HEK293 (cell line): ENCODE measurements around the gene GYS2.

ENCODE experiments used
- BCL11A ChIP-seq: fragments of 450-650 bp; formaldehyde crosslinking; IDR thresholded peaks from 2 replicates; pipeline ENCODE4 v1.5.1; 2016; ENCODE audit warnings: low read depth, missing biosample characterization, missing genetic modification characterization
- BCL11B ChIP-seq: fragments of 450-650 bp; formaldehyde crosslinking; IDR thresholded peaks from 2 replicates; pipeline ENCODE4 v1.5.1; 2016; ENCODE audit warnings: low read depth, missing biosample characterization, missing genetic modification characterization
- CTCF ChIP-seq: fragments of 450-650 bp; formaldehyde crosslinking; IDR thresholded peaks from 2 replicates; pipeline ENCODE4 v1.5.1; 2016; ENCODE audit warnings: missing biosample characterization, missing genetic modification characterization
- KLF8 ChIP-seq: fragments of 450-650 bp; formaldehyde crosslinking; IDR thresholded peaks from 2 replicates; pipeline ENCODE4 v1.5.1; 2016; ENCODE audit warnings: missing biosample characterization, missing genetic modification characterization
- SCRT2 ChIP-seq: fragments of 450-650 bp; formaldehyde crosslinking; IDR thresholded peaks from 2 replicates; pipeline ENCODE4 v1.5.1; 2016; ENCODE audit warnings: missing biosample characterization, missing genetic modification characterization
- YY1 ChIP-seq: fragments of 450-650 bp; formaldehyde crosslinking; IDR thresholded peaks from 2 replicates; pipeline ENCODE4 v1.5.1; 2018; ENCODE audit warnings: missing biosample characterization, missing genetic modification characterization
- ZBTB17 ChIP-seq: fragments of 450-650 bp; formaldehyde crosslinking; IDR thresholded peaks from 2 replicates; pipeline ENCODE4 v1.5.1; 2016; ENCODE audit warnings: missing biosample characterization, missing genetic modification characterization
- ZNF174 ChIP-seq: fragments of 450-650 bp; formaldehyde crosslinking; IDR thresholded peaks from 2 replicates; pipeline ENCODE4 v1.5.0; 2017; ENCODE audit warnings: missing biosample characterization, mild to moderate bottlenecking, missing genetic modification characterization
- ZNF416 ChIP-seq: fragments of 450-650 bp; formaldehyde crosslinking; IDR thresholded peaks from 2 replicates; pipeline ENCODE4 v1.5.1; 2016; ENCODE audit warnings: missing biosample characterization, missing genetic modification characterization
- ZNF558 ChIP-seq: fragments of 450-650 bp; formaldehyde crosslinking; IDR thresholded peaks from 2 replicates; pipeline ENCODE4 v1.5.1; 2016; ENCODE audit warnings: missing biosample characterization, missing genetic modification characterization
- ZNF629 ChIP-seq: fragments of 450-650 bp; formaldehyde crosslinking; IDR thresholded peaks from 2 replicates; pipeline ENCODE4 v1.5.1; 2017; ENCODE audit warnings: missing biosample characterization, missing genetic modification characterization
- ZNF645 ChIP-seq: fragments of 450-650 bp; formaldehyde crosslinking; IDR thresholded peaks from 2 replicates; pipeline ENCODE4; 2016; ENCODE audit warnings: missing biosample characterization, missing genetic modification characterization
- TF ChIP-seq, protein P1 (sequence below): fragments of 450-650 bp; formaldehyde crosslinking; IDR thresholded peaks from 2 replicates; pipeline ENCODE4 v1.5.1; 2016; ENCODE audit warnings: missing biosample characterization, missing genetic modification characterization
- TF ChIP-seq, protein P2 (sequence below): fragments of 450-650 bp; formaldehyde crosslinking; IDR thresholded peaks from 2 replicates; pipeline ENCODE4 v1.5.1; 2016; ENCODE audit warnings: missing biosample characterization, missing genetic modification characterization

DNA sequence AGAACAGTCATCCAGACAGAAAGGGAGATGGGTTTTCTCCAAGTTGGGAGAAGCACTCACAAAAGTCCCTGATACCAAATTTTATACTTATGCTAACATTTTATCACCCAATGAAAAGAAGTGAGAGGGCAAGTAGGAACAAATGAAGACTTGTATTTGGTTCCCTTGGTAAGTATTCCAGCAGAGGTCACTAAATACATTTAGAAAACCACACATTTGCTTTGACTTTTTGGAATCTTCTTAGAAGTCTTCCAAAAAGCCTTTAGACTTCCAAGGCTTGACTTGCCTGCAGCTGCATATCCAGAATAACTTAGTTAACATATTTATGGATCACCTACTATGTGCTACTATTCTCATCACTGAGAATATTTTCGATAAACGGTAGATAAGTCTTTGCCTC is 3.1 kb upstream of the GYS2 start:
- TF ChIP-seq ZNF558 (tag by site-specific recombination) (no peak), BCL11A (tag by site-specific recombination) (no peak), CTCF (tag by site-specific recombination) (peak; percentile 28; the same call in 1 of the 2 replicates), YY1 (no peak), ZBTB17 (tag by site-specific recombination) (no peak), BCL11B (tag by site-specific recombination) (no peak), ZNF629 (tag by site-specific recombination) (no peak), SCRT2 (tag by site-specific recombination) (no peak), ZNF416 (tag by site-specific recombination) (no peak), ZNF645 (tag by site-specific recombination) (no peak), KLF8 (tag by site-specific recombination) (no peak), ZNF174 (tag by site-specific recombination) (no peak)
- TF ChIP-seq, protein P1, sequence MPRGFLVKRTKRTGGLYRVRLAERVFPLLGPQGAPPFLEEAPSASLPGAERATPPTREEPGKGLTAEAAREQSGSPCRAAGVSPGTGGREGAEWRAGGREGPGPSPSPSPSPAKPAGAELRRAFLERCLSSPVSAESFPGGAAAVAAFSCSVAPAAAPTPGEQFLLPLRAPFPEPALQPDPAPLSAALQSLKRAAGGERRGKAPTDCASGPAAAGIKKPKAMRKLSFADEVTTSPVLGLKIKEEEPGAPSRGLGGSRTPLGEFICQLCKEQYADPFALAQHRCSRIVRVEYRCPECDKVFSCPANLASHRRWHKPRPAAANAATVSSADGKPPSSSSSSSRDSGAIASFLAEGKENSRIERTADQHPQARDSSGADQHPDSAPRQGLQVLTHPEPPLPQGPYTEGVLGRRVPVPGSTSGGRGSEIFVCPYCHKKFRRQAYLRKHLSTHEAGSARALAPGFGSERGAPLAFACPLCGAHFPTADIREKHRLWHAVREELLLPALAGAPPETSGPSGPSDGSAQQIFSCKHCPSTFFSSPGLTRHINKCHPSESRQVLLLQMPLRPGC = no peak
- TF ChIP-seq, protein P2, sequence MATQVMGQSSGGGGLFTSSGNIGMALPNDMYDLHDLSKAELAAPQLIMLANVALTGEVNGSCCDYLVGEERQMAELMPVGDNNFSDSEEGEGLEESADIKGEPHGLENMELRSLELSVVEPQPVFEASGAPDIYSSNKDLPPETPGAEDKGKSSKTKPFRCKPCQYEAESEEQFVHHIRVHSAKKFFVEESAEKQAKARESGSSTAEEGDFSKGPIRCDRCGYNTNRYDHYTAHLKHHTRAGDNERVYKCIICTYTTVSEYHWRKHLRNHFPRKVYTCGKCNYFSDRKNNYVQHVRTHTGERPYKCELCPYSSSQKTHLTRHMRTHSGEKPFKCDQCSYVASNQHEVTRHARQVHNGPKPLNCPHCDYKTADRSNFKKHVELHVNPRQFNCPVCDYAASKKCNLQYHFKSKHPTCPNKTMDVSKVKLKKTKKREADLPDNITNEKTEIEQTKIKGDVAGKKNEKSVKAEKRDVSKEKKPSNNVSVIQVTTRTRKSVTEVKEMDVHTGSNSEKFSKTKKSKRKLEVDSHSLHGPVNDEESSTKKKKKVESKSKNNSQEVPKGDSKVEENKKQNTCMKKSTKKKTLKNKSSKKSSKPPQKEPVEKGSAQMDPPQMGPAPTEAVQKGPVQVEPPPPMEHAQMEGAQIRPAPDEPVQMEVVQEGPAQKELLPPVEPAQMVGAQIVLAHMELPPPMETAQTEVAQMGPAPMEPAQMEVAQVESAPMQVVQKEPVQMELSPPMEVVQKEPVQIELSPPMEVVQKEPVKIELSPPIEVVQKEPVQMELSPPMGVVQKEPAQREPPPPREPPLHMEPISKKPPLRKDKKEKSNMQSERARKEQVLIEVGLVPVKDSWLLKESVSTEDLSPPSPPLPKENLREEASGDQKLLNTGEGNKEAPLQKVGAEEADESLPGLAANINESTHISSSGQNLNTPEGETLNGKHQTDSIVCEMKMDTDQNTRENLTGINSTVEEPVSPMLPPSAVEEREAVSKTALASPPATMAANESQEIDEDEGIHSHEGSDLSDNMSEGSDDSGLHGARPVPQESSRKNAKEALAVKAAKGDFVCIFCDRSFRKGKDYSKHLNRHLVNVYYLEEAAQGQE (tag by site-specific recombination) = no peak
